GM21737 (cell line): ENCODE data around the gene CDH23.
A peak's percentile ranks its signal among the peaks of the same experiment; 100 is the strongest.

Experiments used
- ATAC-seq: cut with Tn5 transposase; IDR thresholded peaks from one replicate; pipeline ENCODE4 v1.9.1; 2021; ENCODE audit warnings: mild to moderate bottlenecking, moderate library complexity; ENCODE audit not compliant: unreplicated experiment

CDH23 gene

GRCh38 chr10:71713135-71714030, 316.7 kb downstream of the CDH23 start:
- no peak for ATAC-seq

- ATAC-seq, result no peak
Observed at GRCh38 chr10:71714031-71714410, 317.3 kb downstream of the CDH23 start.

- no peak for ATAC-seq
Observed at GRCh38 chr10:71714592-71714991, 317.9 kb downstream of the CDH23 start.

- ATAC-seq, result no peak
Observed at GRCh38 chr10:71715026-71715425, 318.3 kb downstream of the CDH23 start.

- no peak for ATAC-seq
Observed at GRCh38 chr10:71715860-71716259, 319.1 kb downstream of the CDH23 start.

- no peak for ATAC-seq
Observed at GRCh38 chr10:71716426-71716825, 319.7 kb downstream of the CDH23 start.

GRCh38 chr10:71717056-71717455, 320.3 kb downstream of the CDH23 start:
- no peak for ATAC-seq

- ATAC-seq, result no peak
Observed at GRCh38 chr10:71717551-71717951, 320.8 kb downstream of the CDH23 start.

GRCh38 chr10:71718165-71718698, 321.5 kb downstream of the CDH23 start:
- no peak for ATAC-seq

- no peak for ATAC-seq
Observed at GRCh38 chr10:71719042-71719441, 322.3 kb downstream of the CDH23 start.

- no peak for ATAC-seq
Observed at GRCh38 chr10:71719464-71720201, 322.9 kb downstream of the CDH23 start, which contains the start of gene C10orf105. Gene C10orf105, minus strand, starts transcription at chr10:71719778. Its CDS starts 3,441 bp downstream, at chr10:71716337.

GRCh38 chr10:71720288-71720687, 323.6 kb downstream of the CDH23 start:
- no peak for ATAC-seq

GRCh38 chr10:71721313-71721712, 324.6 kb downstream of the CDH23 start:
- no peak for ATAC-seq

GRCh38 chr10:71722849-71723248, 326.1 kb downstream of the CDH23 start:
- no peak for ATAC-seq

GRCh38 chr10:71723311-71723710, 326.6 kb downstream of the CDH23 start:
- no peak for ATAC-seq

GRCh38 chr10:71724539-71724938, 327.8 kb downstream of the CDH23 start:
- ATAC-seq, result no peak

GRCh38 chr10:71725249-71725648, 328.5 kb downstream of the CDH23 start:
- no peak for ATAC-seq

- no peak for ATAC-seq
Observed at GRCh38 chr10:71725998-71726579, 329.4 kb downstream of the CDH23 start.

GRCh38 chr10:71726580-71727104, 329.9 kb downstream of the CDH23 start:
- ATAC-seq, result no peak

- ATAC-seq, result peak; percentile 37
Observed at GRCh38 chr10:71727105-71727737, 330.5 kb downstream of the CDH23 start.
